Endothelial cell of umbilical vein (primary cell): ENCODE measurements around the gene AGAP3. TPM values are rescaled to one million over a fixed set of nuclear protein-coding genes. Genes with fewer than 3 reads are reported as not detected.

Source experiments
- BruUV-seq: library from RNA; stranded (reverse); fragments of 400-500 nt; replicated peaks from 2 replicates; lab custom pipeline; 2021; lab: Mats Ljungman, UMichigan
- CTCF ChIA-PET: fragments of 300-600, 350-600 bp; sonication (Branson Sonifier 250); formaldehyde crosslinking; loops from one replicate; lab custom pipeline; 2021; ENCODE audit warnings: antibody characterized with exemption, inconsistent platforms; lab: Charles Lee
- POLR2A ChIA-PET: fragments of 300-600, 350-600 bp; sonication (Branson Sonifier 250); formaldehyde crosslinking; loops from one replicate; lab custom pipeline; 2021; ENCODE audit warnings: antibody characterized with exemption, inconsistent platforms; lab: Charles Lee
- DNase-seq: peaks from one replicate; pipeline ENCODE4 v3.0.0-alpha.2; 2011; ENCODE audit warnings: low read depth, low spot score
- FAIRE-seq: peaks from 2 replicates; lab custom pipeline; 2011; peaks lifted over from hg19 to GRCh38; lab: Jason Lieb, UNC
- H2AFZ ChIP-seq: 2 replicates; pipeline ENCODE4 v1.6.0; 2012; ENCODE audit warnings: low read depth, low read length, control low read depth, inconsistent platforms
- H3K27ac ChIP-seq: 2 replicates; pipeline ENCODE4 v1.5.1; 2011; ENCODE audit warnings: low read depth, mild to moderate bottlenecking, control low read depth, low read length, moderate library complexity; ENCODE audit not compliant: insufficient read depth
- H3K27me3 ChIP-seq, 2 experiments: 2 replicates each; pipeline versions ENCODE4 v1.6.0 to v1.6.1; 2011; ENCODE audit warnings: low read length in 2 of 2, mixed read lengths in 1 of 2; ENCODE audit not compliant: control insufficient read depth in 2 of 2, insufficient read depth in 2 of 2
- H3K36me3 ChIP-seq, 2 experiments: 2 replicates in 1 of 2; 3 replicates in 1 of 2; pipeline ENCODE4 v1.5.1; 2011; ENCODE audit warnings: low read length in 2 of 2, mild to moderate bottlenecking in 1 of 2, moderate library complexity in 1 of 2; ENCODE audit not compliant: control insufficient read depth in 2 of 2, insufficient read depth in 2 of 2; ENCODE audit errors: extremely low read depth in 1 of 2
- H3K4me1 ChIP-seq: 3 replicates; pipeline ENCODE4 v1.5.1; 2011; ENCODE audit warnings: mild to moderate bottlenecking, low read length; ENCODE audit not compliant: control insufficient read depth, insufficient read depth; ENCODE audit errors: extremely low read depth
- H3K4me2 ChIP-seq: 2 replicates; pipeline ENCODE4 v1.6.1; 2011; ENCODE audit warnings: low read length, control low read depth, mixed read lengths; ENCODE audit not compliant: insufficient read depth
- H3K4me3 ChIP-seq, 3 experiments: fragments of 200-600 bp in 1 of 3; sonication (generic), shearing (Covaris generic) in 1 of 3; replicated peaks in 1 of 3; 2 replicates each; pipeline ENCODE4 v1.5.1; 2011 to 2016; ENCODE audit warnings: control low read depth in 3 of 3, low read length in 3 of 3, mild to moderate bottlenecking in 2 of 3, inconsistent platforms in 1 of 3, low read depth in 1 of 3, moderate library complexity in 1 of 3; ENCODE audit not compliant: insufficient read depth in 1 of 3
- H3K79me2 ChIP-seq: 2 replicates; pipeline ENCODE4 v1.6.0; 2012; ENCODE audit warnings: low read length, inconsistent platforms; ENCODE audit not compliant: control insufficient read depth, insufficient read depth
- H3K9ac ChIP-seq: replicated peaks from 2 replicates; pipeline ENCODE3; 2011; ENCODE audit warnings: low read length, control low read depth; ENCODE audit not compliant: insufficient read depth; ENCODE audit errors: extremely low read depth
- H3K9me1 ChIP-seq: replicated peaks from 3 replicates; pipeline ENCODE4 v1.6.0; 2011; ENCODE audit warnings: mild to moderate bottlenecking, low read length; ENCODE audit not compliant: control insufficient read depth, insufficient read depth; ENCODE audit errors: extremely low read depth
- H3K9me3 ChIP-seq: replicated peaks from 2 replicates; pipeline ENCODE4 v1.5.1; 2012; ENCODE audit warnings: low read length, inconsistent platforms; ENCODE audit not compliant: control insufficient read depth, insufficient read depth
- H4K20me1 ChIP-seq: replicated peaks from 2 replicates; pipeline ENCODE3; 2011; ENCODE audit warnings: mild to moderate bottlenecking, low read length; ENCODE audit not compliant: control insufficient read depth, insufficient read depth; ENCODE audit errors: extremely low read depth
- CTCF ChIP-seq, 2 donors: IDR thresholded peaks; 1 replicate in 1 of 2; 2 replicates in 1 of 2; pipeline ENCODE4 v1.5.1; 2011; ENCODE audit warnings: low read length in 2 of 2, mild to moderate bottlenecking in 2 of 2, moderate library complexity in 2 of 2, control low read depth in 1 of 2, inconsistent platforms in 1 of 2, low read depth in 1 of 2; ENCODE audit not compliant: insufficient read depth in 1 of 2; ENCODE audit errors: extremely low read depth in 1 of 2
- EZH2 ChIP-seq: IDR thresholded peaks from 2 replicates; pipeline ENCODE4 v1.6.1; 2012; ENCODE audit warnings: borderline replicate concordance, low read depth, mild to moderate bottlenecking, moderate library complexity, low read length, inconsistent platforms; ENCODE audit not compliant: severe bottlenecking
- FOS ChIP-seq: IDR thresholded peaks from 2 replicates; pipeline ENCODE4 v1.6.1; 2011; ENCODE audit warnings: mild to moderate bottlenecking, low read length, moderate library complexity, borderline replicate concordance; ENCODE audit not compliant: insufficient read depth
- GATA2 ChIP-seq: IDR thresholded peaks from 2 replicates; pipeline ENCODE4 v1.7.0; 2011; ENCODE audit warnings: low read depth, mild to moderate bottlenecking, moderate library complexity, mixed read lengths, low read length; ENCODE audit not compliant: insufficient read length, insufficient read depth
- JUN ChIP-seq: IDR thresholded peaks from 2 replicates; pipeline ENCODE4 v1.6.1; 2011; ENCODE audit warnings: borderline replicate concordance, low read depth; ENCODE audit not compliant: insufficient read length, insufficient read depth
- MAX ChIP-seq: IDR thresholded peaks from 2 replicates; pipeline ENCODE4 v1.6.1; 2011; ENCODE audit not compliant: insufficient read depth, insufficient read length
- MYC ChIP-seq: IDR thresholded peaks from one replicate; pipeline ENCODE4 v1.6.1; 2011; ENCODE audit warnings: mild to moderate bottlenecking, low read depth, low read length
- POLR2A ChIP-seq: IDR thresholded peaks from 2 replicates; pipeline ENCODE4 v1.6.1; 2012; ENCODE audit warnings: low read depth, mild to moderate bottlenecking, control low read depth, low read length
- POLR2AphosphoS5 ChIP-seq: IDR thresholded peaks from 2 replicates; pipeline ENCODE4 v1.6.1; 2012; ENCODE audit warnings: low read depth, mild to moderate bottlenecking, control low read depth, low read length, moderate library complexity; ENCODE audit not compliant: insufficient read depth
- dilution Hi-C: fragments of 300-500 bp; cut with MboI; formaldehyde crosslinking; loops from one replicate; pipeline ENCODE4 v1.15.0; 2019; ENCODE audit warnings: low sequenced_read_pairs; ENCODE audit not compliant: extremely low pct_ligation_motif_present
- intact Hi-C: fragments of 100-400 bp; cut with micrococcal nuclease; formaldehyde crosslinking; loops from one replicate; pipeline ENCODE4 v1.10.0; 2022
- polyA plus RNA-seq, 4 experiments: library from polyadenylated mRNA; depleted of rRNA in 3 of 4; stranded (reverse) in 3 of 4; unstranded in 1 of 4; fragments of >200 nt; gene quantifications; 2 replicates each; pipeline versions ENCODE4 v1.2.1 to v1.2.3, GENCODE V29; 2011 to 2012; ENCODE audit warnings: missing spikeins in 1 of 4
- total RNA-seq: library from RNA; stranded (reverse); gene quantifications from 2 replicates; pipeline ENCODE4 v1.2.3, GENCODE V29; 2021

AGAP3 gene
- total and polyA plus RNA-seq, 2 donors (not counting 3 experiments of a cell fraction or from before 2014, with no cell fraction given): 171 to 174 TPM

- Histone ChIP-seq H3K9me1 (no peaks in the 10 kb centered on the region), H2AFZ (no peak overlapping the region), H3K79me2 (peaks cover 87% of the 10 kb centered on the region), H3K36me3 (no peaks in the 10 kb centered on the region), H3K9ac (no peak overlapping the region), H3K4me2 (no peak overlapping the region), H3K4me3 (no peak overlapping the region), H3K9me3 (no peaks in the 10 kb centered on the region), H3K27me3 (no peaks in the 10 kb centered on the region), H4K20me1 (no peaks in the 10 kb centered on the region), H3K4me1 (peaks cover 17% of the 10 kb centered on the region), H3K27ac (no peak overlapping the region)
- BruUV-seq: no TSS peak
- ChIA-PET CTCF (interaction anchor here (1.1 kb wide), 1 partner anchor 9 kb away, joined by 3 read pairs; no protein-coding TSS in a partner anchor), POLR2A (no interaction called here)
- TF ChIP-seq POLR2AphosphoS5: no peak
- TF ChIP-seq FOS: no peak
- TF ChIP-seq MYC: no peak
- no peak for TF ChIP-seq MAX
- TF ChIP-seq POLR2A: no peak
- TF ChIP-seq GATA2: no peak
- no peak for TF ChIP-seq CTCF (IDR thresholded peaks at IDR 0.05; ENCODE audit: extremely low read depth in 1 of 2, insufficient read depth in 1 of 2, low read depth in 1 of 2, low read length in 2 of 2)
- TF ChIP-seq JUN: no peak
- TF ChIP-seq EZH2: no peak
- dilution Hi-C loops (no loop called here), intact Hi-C loops (no loop called here)
- DNase-seq (no peak), FAIRE-seq (no peak)
These were observed 15.5 kb downstream of the AGAP3 start for GRCh38 chr7:151101621-151102396.
